Heart right ventricle (tissue), 16 donors: ENCODE results near the gene TGFB2. TPM values are rescaled to one million over a fixed set of nuclear protein-coding genes. Genes with fewer than 3 reads are reported as not detected.
"Not testable (repeated sequence)": the region's sequence is repeated elsewhere in the genome, so short reads cannot be mapped to it uniquely, and the experiment has no call there.

Source experiments
- ATAC-seq, 8 donors: fragments of 200-7000 bp; cut with Tn5 transposase; one replicate each; pipeline ENCODE4 v1.9.1; 2020; ENCODE audit warnings: mild to moderate bottlenecking in 8 of 8, moderate library complexity in 8 of 8, moderate number of reproducible peaks in 1 of 8
- DNase-seq, 2 donors: peaks; one replicate each; pipeline ENCODE4 v3.0.0-alpha.2; 2020
- H3K27ac ChIP-seq, 10 donors: fragments of 200-600 bp; sonication (generic) in 2 of 10; one replicate each; pipeline versions ENCODE4 v1.5.0 to v1.8.0; 2020 to 2022; ENCODE audit warnings: mild to moderate bottlenecking in 3 of 10
- H3K27me3 ChIP-seq, 7 donors: fragments of 200-600 bp; one replicate each; pipeline ENCODE4 v1.8.0; 2021 to 2022; ENCODE audit warnings: mild to moderate bottlenecking in 2 of 7
- H3K36me3 ChIP-seq, 9 donors: fragments of 200-600 bp; sonication (generic) in 1 of 9; one replicate each; pipeline versions ENCODE4 v1.5.0 to v1.8.0; 2020 to 2022; ENCODE audit warnings: mild to moderate bottlenecking in 2 of 9
- H3K4me1 ChIP-seq, 9 donors: fragments of 200-600 bp; sonication (generic) in 1 of 9; one replicate each; pipeline versions ENCODE4 v1.5.0 to v1.8.0; 2020 to 2022; ENCODE audit warnings: mild to moderate bottlenecking in 4 of 9
- H3K4me3 ChIP-seq, 10 donors: fragments of 200-600 bp; sonication (generic) in 2 of 10; one replicate each; pipeline versions ENCODE4 v1.5.0 to v1.8.0; 2020 to 2022; ENCODE audit warnings: mild to moderate bottlenecking in 7 of 10, moderate library complexity in 2 of 10
- H3K9me3 ChIP-seq, 11 donors: fragments of 200-600 bp in 10 of 11; sonication (generic) in 2 of 11; one replicate each; pipeline versions ENCODE4 v1.5.0 to v1.8.0; 2013 to 2022; ENCODE audit warnings: mild to moderate bottlenecking in 2 of 11, control low read depth in 1 of 11, moderate library complexity in 1 of 11
- CTCF ChIP-seq, 9 donors: fragments of 200-600 bp; sonication (generic) in 2 of 9; IDR thresholded peaks; one replicate each; pipeline versions ENCODE4 v1.5.0 to v1.8.0; 2021 to 2022; ENCODE audit warnings: antibody characterized with exemption in 9 of 9, mild to moderate bottlenecking in 5 of 9, moderate library complexity in 1 of 9
- WGBS, 2 donors: extraction: QIAGEN DNeasy Blood & Tissue Kit; methylation state at CpG; one replicate each; pipeline ENCODE4 v1.1.7; 2013; ENCODE audit warnings: inconsistent platforms in 1 of 2; 5-methylcytosine and 5-hydroxymethylcytosine counted together
- intact Hi-C, 10 donors: fragments of 100-400 bp; cut with DNase I; formaldehyde crosslinking; loops; one replicate each; pipeline versions ENCODE4 v1.11.1 to v1.14.2; 2022
- polyA plus RNA-seq, 2 donors: library from polyadenylated mRNA; stranded (reverse); fragments of 200-250 nt; gene quantifications; one replicate each; pipeline ENCODE4 v1.2.3, GENCODE V29; 2013
- total RNA-seq, 10 donors: library from RNA; stranded (reverse); fragmentation: NEBNext Ultra II Directional in 3 of 10; extraction: Animal tissue kit (Norgen Biotek cat#: 25700) in 3 of 10; gene quantifications; one replicate each; pipeline versions ENCODE4 v1.2.1 to v1.2.4, GENCODE V29; 2021 to 2023
- donor health status: Arrhythmogenic right ventricular cardiomyopathy.
- donor health status: ischemic (EF 13 %, LVEDD 7.1; RV severe dilation, severe dysfunction).
- donor health status: healthy with polysubstance abuse.
- donor health status: DM: no; HTN: yes; CAD: no.
- donor health status: DM: no; HTN: no; CAD: no.
- donor health status: ischemic (EF 25% LVEDD 6.9; RV normal size, moderate dysfunction).
- donor health status: ischemic (EF 25% LVEDD 5.7; RV mildly dilated, moderate dysfunction).
- donor health status: healthy.
- donor health status: DM: yes; HTN: yes; CAD: no.
- donor health status: Ischemic cardiomyopathy.
- donor health status: ischemic (EF 35%, LVEDD 5.7; RV mildly dilated, moderate dysfunction).
- donor health status: nonischemic (EF 11% LVEDD 7.7; RV severe dilation, severe dysfunction).
- donor health status: DM: yes; HTN: yes; CAD: no.
- donor health status: PGD.
- donor health status: ischemic (EF 29% LVEDD 5.4; RV normal size, mild dysfunction).
- donor health status: nonischemic (EF 23%, LVEDD 6.1; RV moderate dilation, normal function).

The TGFB2 gene
- total and polyA plus RNA-seq, 12 donors, result 0.51 to 63.3 (median 4.8) TPM

GRCh38 chr1:218314316-218314715 is 30.8 kb upstream of the TGFB2 start:
- no peak overlapping the region for H3K4me3 ChIP-seq
- H3K9me3 ChIP-seq, result peaks cover 0 to 3% (median 0%) of the 10 kb centered on the region in 11 donors
- TF ChIP-seq CTCF (IDR thresholded peaks at IDR 0.05), result no peak
- H3K36me3 ChIP-seq, result peaks cover 0 to 19% (median 0%) of the 10 kb centered on the region in 9 donors
- DNase-seq (no peak), ATAC-seq (no peak)
- WGBS, 2 donors, result 85 to 86% methylated on average over 3 of the region's 3 CpGs
- no peaks in the 10 kb centered on the region for H3K4me1 ChIP-seq
- H3K27me3 ChIP-seq, result no peaks in the 10 kb centered on the region
- no peak overlapping the region for H3K27ac ChIP-seq
- intact Hi-C loops, result no loop called here

- 93 to 94% methylated on average over 4 of the region's 4 CpGs for WGBS, 2 donors
- H3K9me3 ChIP-seq, result peaks cover 0 to 3% (median 0%) of the 10 kb centered on the region in 11 donors
- H3K36me3 ChIP-seq, result peaks cover 0 to 12% (median 0%) of the 10 kb centered on the region in 9 donors
- H3K4me3 ChIP-seq, result no peak overlapping the region
- H3K27ac ChIP-seq, result no peak overlapping the region
- no peak for TF ChIP-seq CTCF (IDR thresholded peaks at IDR 0.05)
- H3K27me3 ChIP-seq, result no peaks in the 10 kb centered on the region
- intact Hi-C loops, result no loop called here
- ATAC-seq (no peak), DNase-seq (no peak)
- H3K4me1 ChIP-seq, result no peaks in the 10 kb centered on the region
These were observed 29.5 kb upstream of the TGFB2 start for GRCh38 chr1:218315638-218316037.

GRCh38 chr1:218317061-218317460 is 28.1 kb upstream of the TGFB2 start:
- no peak for ATAC-seq
- Histone ChIP-seq H3K4me1 (no peaks in the 10 kb centered on the region), H3K27ac (no peak overlapping the region), H3K36me3 (peaks cover 0 to 17% (median 0%) of the 10 kb centered on the region in 9 donors), H3K4me3 (no peak overlapping the region), H3K27me3 (no peaks in the 10 kb centered on the region), H3K9me3 (no peaks in the 10 kb centered on the region)
- TF ChIP-seq CTCF (IDR thresholded peaks at IDR 0.05), result no peak
- intact Hi-C loops, result no loop called here
- WGBS, 2 donors, result 75 to 90% methylated on average over 5 of the region's 5 CpGs
- no peak for DNase-seq

GRCh38 chr1:218320182-218320581 is 25.0 kb upstream of the TGFB2 start:
- WGBS, 2 donors, result 90 to 97% methylated on average over 1 to 3 of the region's 3 CpGs
- intact Hi-C loops, result loop anchor here in 4 of 10 donors (10.0 kb wide), 3 partner anchors 1245 to 1495 kb away; no protein-coding TSS in a partner anchor
- H3K4me3 ChIP-seq, H3K27ac ChIP-seq, H3K27me3 ChIP-seq, H3K4me1 ChIP-seq, H3K9me3 ChIP-seq, DNase-seq, ATAC-seq: not testable (repeated sequence)
- H3K36me3 ChIP-seq, result peaks cover 0 to 40% (median 9%) of the 10 kb centered on the region in 9 donors

GRCh38 chr1:218322762-218323161 is 22.4 kb upstream of the TGFB2 start:
- no peak for ATAC-seq
- H3K4me3 ChIP-seq, result no peak overlapping the region
- peaks cover 0 to 35% (median 9%) of the 10 kb centered on the region in 9 donors for H3K36me3 ChIP-seq
- intact Hi-C loops, result loop anchor here in 4 of 10 donors (10.0 kb wide), 3 partner anchors 1242 to 1492 kb away; no protein-coding TSS in a partner anchor
- no peak overlapping the region for H3K27ac ChIP-seq
- 95 to 97% methylated on average over 17 of the region's 17 CpGs for WGBS, 2 donors
- no peak for TF ChIP-seq CTCF (IDR thresholded peaks at IDR 0.05)
- H3K4me1 ChIP-seq, result no peaks in the 10 kb centered on the region
- H3K27me3 ChIP-seq, result no peaks in the 10 kb centered on the region
- DNase-seq, result no peak
- H3K9me3 ChIP-seq, result no peaks in the 10 kb centered on the region
